Thyroid gland (tissue), 4 donors: Measurements from ENCODE around the gene MYO5A. TPM values are rescaled to one million over a fixed set of nuclear protein-coding genes. Genes with fewer than 3 reads are reported as not detected.
"Not testable (repeated sequence)": the region's sequence is repeated elsewhere in the genome, so short reads cannot be mapped to it uniquely, and the experiment has no call there.

ENCODE experiments used
- DNase-seq, 2 donors: peaks; one replicate each; pipeline ENCODE4 v3.0.0-alpha.2; 2019
- H3K27ac ChIP-seq, 3 donors: fragments of 200-600 bp; sonication (generic); 1 replicate in 2 of 3; 2 replicates in 1 of 3; pipeline ENCODE4 v1.5.1; 2016 to 2019; ENCODE audit warnings: mild to moderate bottlenecking in 1 of 3, moderate library complexity in 1 of 3
- H3K27me3 ChIP-seq: fragments of 200-600 bp; sonication (generic); one replicate; pipeline ENCODE4 v1.5.1; 2019
- H3K36me3 ChIP-seq, 2 donors: fragments of 200-600 bp; sonication (generic); one replicate each; pipeline ENCODE4 v1.5.1; 2016 to 2019
- H3K4me1 ChIP-seq, 2 donors: fragments of 200-600 bp; sonication (generic); one replicate each; pipeline ENCODE4 v1.5.1; 2017 to 2019
- H3K4me3 ChIP-seq, 3 donors: fragments of 200-600 bp; sonication (generic); replicated peaks in 1 of 3; 1 replicate in 2 of 3; 2 replicates in 1 of 3; pipeline ENCODE4 v1.5.1; 2016; ENCODE audit warnings: mild to moderate bottlenecking in 1 of 3
- H3K9me3 ChIP-seq: fragments of 200-600 bp; sonication (generic); one replicate; pipeline ENCODE4 v1.5.1; 2017
- CTCF ChIP-seq, 6 experiments: fragments of 200-600 bp in 3 of 6; fragments of 450-650 bp in 3 of 6; sonication (generic) in 3 of 6; IDR thresholded peaks; one replicate each; pipeline ENCODE4 v1.5.1; 2016 to 2019; ENCODE audit warnings: antibody characterized with exemption in 6 of 6, mild to moderate bottlenecking in 2 of 6, inconsistent platforms in 1 of 6, moderate library complexity in 1 of 6
- POLR2A ChIP-seq, 2 donors: fragments of 450-650 bp; IDR thresholded peaks; one replicate each; pipeline ENCODE4 v1.6.1; 2017; ENCODE audit warnings: antibody characterized with exemption in 2 of 2, mild to moderate bottlenecking in 2 of 2, moderate library complexity in 1 of 2
- WGBS, 2 donors: methylation state at CpG; one replicate each; pipeline ENCODE4 v1.1.5; 2017; 5-methylcytosine and 5-hydroxymethylcytosine counted together
- intact Hi-C: fragments of 100-400 bp; cut with DNase I; formaldehyde crosslinking; loops from one replicate; pipeline ENCODE4 v1.15.1; 2023
- total RNA-seq, 4 donors: library from RNA; depleted of rRNA; stranded (reverse); fragments of >200 nt; gene quantifications; one replicate each; pipeline ENCODE4 v1.2.3, GENCODE V29; 2016

MYO5A gene
- total RNA-seq, 4 donors from 2014 or later: 23.3 to 44.1 (median 34.7) TPM

- Histone ChIP-seq H3K27me3 (no peaks in the 10 kb centered on the region), H3K4me3 (no peak overlapping the region), H3K4me1 (no peaks in the 10 kb centered on the region), H3K36me3 (no peaks in the 10 kb centered on the region), H3K9me3 (no peaks in the 10 kb centered on the region), H3K27ac (no peak overlapping the region)
- WGBS, 2 donors: 88 to 93% methylated on average over 4 of the region's 4 CpGs
- TF ChIP-seq POLR2A (IDR thresholded peaks at IDR 0.05) (no peak), CTCF (IDR thresholded peaks at IDR 0.05) (no peak)
- intact Hi-C loops: no loop called here
- no peak for DNase-seq
Observed at GRCh38 chr15:52492132-52492531, 36.5 kb downstream of the MYO5A start.

- no peak overlapping the region for H3K4me3 ChIP-seq
- no peak overlapping the region for H3K27ac ChIP-seq
- DNase-seq: no peak
- H3K9me3 ChIP-seq: no peaks in the 10 kb centered on the region
- H3K4me1 ChIP-seq: no peaks in the 10 kb centered on the region
- intact Hi-C loops: no loop called here
- H3K27me3 ChIP-seq: no peaks in the 10 kb centered on the region
- no peaks in the 10 kb centered on the region for H3K36me3 ChIP-seq
- TF ChIP-seq CTCF (IDR thresholded peaks at IDR 0.05) (no peak), POLR2A (IDR thresholded peaks at IDR 0.05) (no peak)
- WGBS, 2 donors: 74 to 85% methylated on average over 4 of the region's 4 CpGs
Observed at GRCh38 chr15:52491472-52491871, 37.2 kb downstream of the MYO5A start.

GRCh38 chr15:52489430-52489829, 39.2 kb downstream of the MYO5A start:
- H3K4me3 ChIP-seq, H3K27me3 ChIP-seq, intact Hi-C loops, H3K9me3 ChIP-seq, DNase-seq, H3K27ac ChIP-seq, H3K36me3 ChIP-seq, H3K4me1 ChIP-seq: not testable (repeated sequence)
- 92 to 96% methylated on average over 4 of the region's 4 CpGs for WGBS, 2 donors

GRCh38 chr15:52488830-52489229, 39.9 kb downstream of the MYO5A start:
- Histone ChIP-seq H3K36me3 (no peaks in the 10 kb centered on the region), H3K27ac (no peak overlapping the region), H3K9me3 (no peaks in the 10 kb centered on the region), H3K27me3 (no peaks in the 10 kb centered on the region), H3K4me3 (no peak overlapping the region), H3K4me1 (peaks cover 0 to 8% of the 10 kb centered on the region in 2 donors)
- 90 to 92% methylated on average over 2 of the region's 2 CpGs for WGBS, 2 donors
- intact Hi-C loops: no loop called here
- DNase-seq: no peak
- no peak for TF ChIP-seq CTCF (IDR thresholded peaks at IDR 0.05)
- no peak for TF ChIP-seq POLR2A (IDR thresholded peaks at IDR 0.05)

GRCh38 chr15:52486003-52486996, 42.4 kb downstream of the MYO5A start:
- Histone ChIP-seq H3K9me3 (no peaks in the 10 kb centered on the region), H3K27me3 (no peaks in the 10 kb centered on the region), H3K27ac (no peak overlapping the region), H3K4me3 (no peak overlapping the region), H3K4me1 (peaks cover 0 to 14% of the 10 kb centered on the region in 2 donors), H3K36me3 (no peaks in the 10 kb centered on the region)
- TF ChIP-seq POLR2A (IDR thresholded peaks at IDR 0.05) (no peak), CTCF (IDR thresholded peaks at IDR 0.05) (no peak)
- intact Hi-C loops: no loop called here
- WGBS, 2 donors: 63 to 68% methylated on average over 11 of the region's 11 CpGs
- no peak for DNase-seq
